HAP-1 (cell line): ENCODE measurements around the gene ARHGEF28.

Source experiments
- DNase-seq, 2 experiments: peaks; one replicate each; pipeline ENCODE4 v3.0.0-alpha.2; 2016 to 2020; ENCODE audit warnings: low spot score in 2 of 2
- H3K27me3 ChIP-seq: fragments of 250-450 bp; sonication (Bioruptor Pico); 2 replicates; pipeline ENCODE4 v1.5.1; 2020; ENCODE audit warnings: low read depth, mild to moderate bottlenecking, moderate library complexity
- H3K36me3 ChIP-seq: fragments of 250-450 bp; sonication (Bioruptor Pico); replicated peaks from 2 replicates; pipeline ENCODE4 v1.5.1; 2020; ENCODE audit warnings: mild to moderate bottlenecking
- H3K4me1 ChIP-seq: fragments of 250-450 bp; sonication (Bioruptor Pico); 2 replicates; pipeline ENCODE4 v1.5.1; 2020; ENCODE audit warnings: mild to moderate bottlenecking
- H3K4me3 ChIP-seq: fragments of 250-450 bp; sonication (Bioruptor Pico); 2 replicates; pipeline ENCODE4 v1.5.1; 2020; ENCODE audit warnings: mild to moderate bottlenecking, moderate library complexity
- H3K9me3 ChIP-seq: fragments of 250-450 bp; sonication (Bioruptor Pico); 2 replicates; pipeline ENCODE4 v1.5.1; 2020; ENCODE audit warnings: mild to moderate bottlenecking, moderate library complexity
- in situ Hi-C: fragments of 300-500 bp; cut with MboI; formaldehyde crosslinking; loops from 3 replicates; pipeline ENCODE4 v1.14.3; 2020; ENCODE audit warnings: low sequenced_read_pairs, inconsistent platforms, mixed read lengths

ARHGEF28 gene

DNA sequence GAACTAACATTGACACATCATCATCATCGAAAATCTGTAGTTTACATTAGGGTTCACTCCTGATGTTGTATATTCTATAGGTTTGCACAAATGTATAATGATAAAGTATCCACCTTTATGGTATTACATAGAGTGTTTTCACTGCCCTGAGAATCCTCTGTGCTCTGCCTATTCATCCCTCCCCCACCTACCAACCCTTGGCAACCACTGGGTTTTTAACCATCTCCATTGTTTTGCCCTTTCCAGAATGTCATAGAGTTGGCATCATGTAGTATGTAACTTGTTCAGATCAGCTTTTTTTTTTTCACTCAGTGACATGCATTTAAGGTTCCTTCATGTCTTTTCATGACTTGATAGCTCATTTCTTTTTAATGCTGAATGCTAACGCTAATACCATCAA is 106.0 kb downstream of the ARHGEF28 start:
- H3K4me1 ChIP-seq = no peaks in the 10 kb centered on the region
- H3K9me3 ChIP-seq = no peaks in the 10 kb centered on the region
- no peak for DNase-seq
- no peaks in the 10 kb centered on the region for H3K36me3 ChIP-seq
- in situ Hi-C loops = no loop called here
- no peaks in the 10 kb centered on the region; the same call in 1 of the 2 replicates for H3K27me3 ChIP-seq
- no peak overlapping the region for H3K4me3 ChIP-seq

DNA sequence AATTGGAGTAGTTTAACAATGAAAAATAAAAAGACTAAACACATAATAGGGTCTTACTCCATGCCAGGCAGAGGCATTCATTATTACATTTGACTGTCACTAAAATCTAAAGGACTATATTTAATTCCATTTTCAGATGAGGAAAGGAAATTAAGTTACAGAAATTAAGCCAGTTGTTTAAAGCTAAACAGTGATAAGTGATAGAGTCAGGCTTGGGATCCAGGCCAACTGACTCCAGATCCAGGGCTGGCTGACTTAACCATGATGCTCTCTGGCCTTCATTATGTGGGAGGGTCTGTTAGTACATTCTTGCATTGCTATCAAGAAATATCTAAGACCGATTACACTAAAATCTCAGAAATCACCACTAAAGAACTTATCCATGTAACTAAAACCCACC is 107.2 kb downstream of the ARHGEF28 start:
- in situ Hi-C loops = no loop called here
- no peaks in the 10 kb centered on the region; the same call in 1 of the 2 replicates for H3K27me3 ChIP-seq
- DNase-seq = no peak
- no peaks in the 10 kb centered on the region for H3K36me3 ChIP-seq
- H3K4me1 ChIP-seq = no peaks in the 10 kb centered on the region
- H3K4me3 ChIP-seq = no peak overlapping the region
- no peaks in the 10 kb centered on the region for H3K9me3 ChIP-seq

DNA sequence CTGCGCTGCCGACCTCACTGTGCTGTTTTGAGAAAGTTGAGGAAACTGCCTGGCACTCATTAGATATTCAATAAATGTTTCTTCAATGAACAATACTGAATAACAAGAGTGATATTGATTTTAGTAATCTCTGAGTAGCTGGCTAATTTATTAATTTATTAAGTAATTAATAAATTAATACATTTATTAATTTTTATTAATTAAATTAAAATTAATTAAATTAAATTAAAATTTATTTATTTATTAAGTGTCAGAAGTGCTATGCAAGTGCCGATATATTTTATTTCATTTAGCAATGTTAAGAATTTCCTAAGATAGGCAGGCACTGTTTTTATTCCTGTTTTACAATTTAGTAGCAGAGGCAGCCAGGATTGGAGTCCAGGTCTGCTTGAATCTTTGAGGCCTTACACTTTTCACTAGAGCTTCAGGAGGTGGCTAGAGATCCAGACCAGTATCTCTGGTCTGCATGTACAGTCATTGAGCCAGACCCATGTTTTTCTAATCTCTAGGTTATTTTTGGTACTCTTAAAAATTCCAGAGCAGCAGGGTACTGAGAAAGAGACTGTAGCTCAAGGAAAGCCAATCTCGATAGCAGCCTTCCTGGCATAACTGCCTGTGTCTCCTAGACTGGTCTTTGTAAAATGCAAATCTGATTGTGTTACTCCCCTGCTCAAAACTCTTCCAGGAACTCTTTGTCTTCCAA is 109.2 kb downstream of the ARHGEF28 start:
- H3K27me3 ChIP-seq = no peaks in the 10 kb centered on the region; the same call in 1 of the 2 replicates
- no peaks in the 10 kb centered on the region for H3K4me1 ChIP-seq
- in situ Hi-C loops = no loop called here
- H3K9me3 ChIP-seq = no peaks in the 10 kb centered on the region
- no peak for DNase-seq
- H3K36me3 ChIP-seq = no peaks in the 10 kb centered on the region
- no peak overlapping the region for H3K4me3 ChIP-seq

DNA sequence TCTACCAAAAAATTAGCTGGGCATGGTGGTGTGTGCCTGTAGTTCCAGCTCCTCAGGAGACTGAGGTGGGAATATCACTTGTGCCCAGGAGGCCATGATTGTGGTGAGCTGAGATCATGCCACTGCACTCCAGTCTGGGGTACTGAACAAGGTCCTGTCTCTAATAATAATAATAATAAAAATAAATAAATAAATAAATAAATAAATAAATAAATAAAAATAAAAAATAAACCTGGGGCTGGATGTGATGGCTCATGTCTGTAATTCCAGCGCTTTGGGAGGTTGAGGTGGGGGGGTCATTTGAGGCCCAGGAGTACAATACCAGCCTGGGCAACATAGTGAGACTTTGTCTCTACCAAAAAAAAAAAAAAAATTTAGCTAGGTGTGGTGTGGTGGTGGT is 113.7 kb downstream of the ARHGEF28 start:
- no peak for DNase-seq
- Histone ChIP-seq H3K4me1 (no peaks in the 10 kb centered on the region), H3K9me3 (no peaks in the 10 kb centered on the region), H3K27me3 (peaks cover 6% of the 10 kb centered on the region; the same call in 1 of the 2 replicates), H3K4me3 (no peak overlapping the region), H3K36me3 (no peaks in the 10 kb centered on the region)
- in situ Hi-C loops = no loop called here

DNA sequence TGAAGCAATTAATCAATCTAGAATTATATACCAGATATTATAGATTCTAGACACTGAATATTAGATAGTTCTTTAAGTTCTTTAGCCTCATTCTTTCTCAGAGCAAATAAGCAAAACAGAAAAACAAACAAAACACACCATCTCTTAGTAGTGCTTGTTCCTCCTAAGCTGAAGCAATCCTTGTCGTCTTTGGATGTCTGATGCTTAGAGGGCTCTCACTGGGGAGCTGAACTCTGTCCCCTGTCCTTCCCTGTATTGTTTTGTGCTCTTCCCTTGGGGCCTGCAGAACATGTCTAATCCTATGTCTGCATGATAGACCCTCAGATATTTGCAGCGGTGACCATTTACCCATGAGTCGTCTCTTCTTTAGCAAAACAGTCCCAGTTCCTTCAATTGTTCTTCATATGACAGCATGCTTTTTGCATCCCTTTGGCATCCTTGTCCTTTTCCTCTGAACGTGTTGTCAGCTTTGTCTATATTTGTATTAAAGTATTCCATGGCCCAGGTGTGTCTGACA is 114.3 kb downstream of the ARHGEF28 start:
- Histone ChIP-seq H3K4me1 (no peaks in the 10 kb centered on the region), H3K9me3 (no peaks in the 10 kb centered on the region), H3K4me3 (no peak overlapping the region), H3K36me3 (no peaks in the 10 kb centered on the region), H3K27me3 (peaks cover 6% of the 10 kb centered on the region; the same call in 1 of the 2 replicates)
- DNase-seq = no peak
- in situ Hi-C loops = no loop called here

DNA sequence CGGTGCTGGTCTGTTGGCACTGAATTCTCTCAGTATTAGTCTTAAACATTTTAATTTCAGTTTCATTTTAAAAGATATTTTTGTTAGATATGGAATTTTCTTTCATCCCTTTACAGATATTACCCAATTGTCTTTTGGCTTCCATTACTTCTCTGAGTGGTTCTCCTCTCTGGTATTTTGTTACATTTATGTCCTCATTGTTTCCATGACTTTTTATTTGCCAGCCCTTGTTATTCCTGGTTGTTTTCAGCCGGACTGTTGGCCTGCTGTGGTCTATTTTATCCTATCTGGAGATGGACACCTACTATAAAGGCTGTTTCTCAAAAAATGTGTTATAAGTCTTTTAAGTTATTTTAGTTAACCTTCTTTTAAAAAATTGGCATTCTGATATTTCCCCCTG is 117.2 kb downstream of the ARHGEF28 start:
- Histone ChIP-seq H3K4me1 (no peaks in the 10 kb centered on the region), H3K27me3 (peaks cover 6% of the 10 kb centered on the region; the same call in 1 of the 2 replicates), H3K9me3 (no peaks in the 10 kb centered on the region), H3K4me3 (no peak overlapping the region), H3K36me3 (no peaks in the 10 kb centered on the region)
- no peak for DNase-seq
- in situ Hi-C loops = no loop called here

DNA sequence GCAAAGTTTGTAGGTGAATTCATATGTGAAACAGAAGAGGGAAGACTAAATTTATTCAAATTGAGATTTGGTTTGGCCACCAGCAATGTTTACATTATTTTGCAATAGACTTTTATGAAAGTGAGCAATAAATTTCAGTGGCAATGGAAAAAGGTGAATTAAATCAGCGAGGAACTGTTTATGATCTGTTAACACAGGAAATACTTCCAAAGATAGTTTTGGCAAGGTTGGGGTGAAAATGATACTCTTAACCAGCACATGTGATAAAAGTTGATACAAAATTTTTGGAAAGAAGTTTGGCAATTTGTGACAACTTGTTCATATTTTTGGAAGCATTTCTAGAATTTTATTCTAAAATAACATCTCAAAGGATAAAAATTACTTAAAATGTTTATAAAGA is 119.8 kb downstream of the ARHGEF28 start:
- DNase-seq = no peak
- Histone ChIP-seq H3K4me1 (no peaks in the 10 kb centered on the region), H3K27me3 (peaks cover 17% of the 10 kb centered on the region; the same call in 1 of the 2 replicates), H3K4me3 (no peak overlapping the region), H3K9me3 (no peaks in the 10 kb centered on the region), H3K36me3 (no peaks in the 10 kb centered on the region)
- in situ Hi-C loops = no loop called here

DNA sequence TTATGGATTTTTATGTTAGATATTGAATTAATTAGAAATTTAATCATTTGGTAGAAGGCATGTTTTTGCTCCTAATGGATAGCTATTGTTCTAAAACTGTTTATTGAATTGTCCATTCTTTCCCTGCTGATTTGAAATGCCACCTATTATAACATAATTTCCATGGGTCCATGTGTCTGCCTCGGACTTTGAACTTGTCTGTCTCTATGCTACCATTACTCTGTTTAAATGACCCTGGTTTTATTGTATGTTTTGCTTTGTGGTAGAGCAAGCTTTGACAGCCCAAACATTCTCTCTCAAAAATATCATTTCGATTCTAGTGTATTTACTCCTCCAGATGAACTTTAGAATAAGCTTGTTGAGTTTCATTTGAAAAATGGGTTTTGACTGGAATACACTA is 120.6 kb downstream of the ARHGEF28 start:
- in situ Hi-C loops = no loop called here
- H3K27me3 ChIP-seq = peaks cover 22% of the 10 kb centered on the region; the same call in 1 of the 2 replicates

DNA sequence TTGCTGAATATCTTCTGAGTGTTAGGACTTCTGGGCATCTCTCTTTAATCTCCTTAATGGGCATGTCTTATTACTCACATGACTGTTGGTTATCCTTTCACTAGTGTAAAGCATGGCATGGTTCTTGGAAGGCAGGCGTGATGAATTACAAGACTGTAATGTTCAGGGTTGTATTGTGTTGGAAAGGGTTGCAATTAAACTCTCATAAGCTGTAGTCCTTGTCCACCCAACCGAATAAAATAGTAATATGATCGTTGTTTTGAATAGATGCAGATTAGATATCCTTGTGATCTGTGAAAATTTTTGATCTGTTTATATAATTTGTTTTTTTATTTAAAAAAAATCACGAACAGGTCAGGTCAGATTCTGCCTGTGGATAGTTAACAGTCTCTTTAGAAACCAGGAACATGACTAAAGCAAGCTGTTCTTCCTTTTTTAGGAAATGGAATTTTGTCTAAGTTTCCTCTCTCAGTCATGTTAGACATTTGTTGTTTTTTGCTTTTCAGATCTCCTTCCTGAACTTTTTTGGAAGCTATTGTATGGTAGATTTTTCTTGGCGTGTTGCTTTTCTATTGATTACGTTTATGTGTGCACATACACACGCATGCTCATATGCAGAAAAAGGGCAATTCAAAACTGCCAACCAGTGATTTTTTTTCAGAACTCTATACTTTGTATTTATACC is 121.8 kb downstream of the ARHGEF28 start:
- Histone ChIP-seq H3K4me3 (no peak overlapping the region), H3K9me3 (no peaks in the 10 kb centered on the region), H3K36me3 (no peaks in the 10 kb centered on the region), H3K4me1 (no peaks in the 10 kb centered on the region), H3K27me3 (peaks cover 22% of the 10 kb centered on the region; the same call in 1 of the 2 replicates)
- DNase-seq = no peak
- in situ Hi-C loops = no loop called here

More for the DNA sequence above, 120.6 kb downstream of the ARHGEF28 start:
- no peaks in the 10 kb centered on the region for H3K9me3 ChIP-seq
- no peak overlapping the region for H3K4me3 ChIP-seq
- H3K36me3 ChIP-seq = no peaks in the 10 kb centered on the region
- no peak for DNase-seq
- H3K4me1 ChIP-seq = no peaks in the 10 kb centered on the region

DNA sequence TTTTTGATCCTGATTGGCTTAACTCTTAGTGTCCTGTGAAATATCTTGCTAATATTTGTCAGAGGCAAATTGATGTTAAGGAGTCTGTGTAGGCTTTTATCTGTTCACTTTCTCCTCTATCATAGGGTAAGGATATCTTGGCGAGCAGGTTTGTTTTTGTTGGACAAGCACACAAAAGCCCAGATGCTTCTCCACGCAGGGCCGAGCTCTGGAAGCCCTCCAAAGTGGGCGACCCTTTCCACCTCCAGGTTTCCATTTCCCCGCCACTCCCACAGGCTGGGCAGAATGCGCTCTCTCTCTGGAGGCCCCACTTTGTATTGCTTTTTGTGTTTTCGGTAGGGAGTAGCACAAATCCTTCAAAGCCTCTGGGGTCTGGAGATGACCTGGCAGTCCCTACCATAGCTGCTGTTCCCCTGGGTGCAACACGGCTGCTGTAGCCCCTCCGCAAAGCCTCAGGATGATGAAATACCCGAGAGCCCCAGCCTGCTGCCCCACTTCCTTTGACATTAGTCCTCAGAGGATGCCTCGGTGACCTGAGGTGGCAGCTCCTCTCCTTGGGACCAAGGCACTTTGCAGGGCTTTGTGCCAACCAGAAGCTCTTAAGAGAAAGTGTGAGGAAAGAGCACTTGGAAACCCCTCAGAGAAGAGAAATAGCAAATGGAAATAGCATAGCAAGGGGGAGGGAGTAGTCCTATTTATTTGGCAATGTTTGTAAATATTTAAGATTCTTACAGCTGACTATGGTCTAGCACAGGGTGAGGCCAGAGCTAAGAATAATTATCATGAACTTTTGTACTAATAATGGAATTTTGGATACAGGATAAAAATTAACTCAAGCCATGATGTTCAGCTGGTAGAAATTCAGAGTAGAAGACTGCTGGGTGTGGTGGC is 122.8 kb downstream of the ARHGEF28 start:
- Histone ChIP-seq H3K27me3 (peaks cover 22% of the 10 kb centered on the region; the same call in 1 of the 2 replicates), H3K4me3 (no peak overlapping the region), H3K9me3 (no peaks in the 10 kb centered on the region), H3K4me1 (no peaks in the 10 kb centered on the region), H3K36me3 (no peaks in the 10 kb centered on the region)
- DNase-seq = no peak
- in situ Hi-C loops = no loop called here

DNA sequence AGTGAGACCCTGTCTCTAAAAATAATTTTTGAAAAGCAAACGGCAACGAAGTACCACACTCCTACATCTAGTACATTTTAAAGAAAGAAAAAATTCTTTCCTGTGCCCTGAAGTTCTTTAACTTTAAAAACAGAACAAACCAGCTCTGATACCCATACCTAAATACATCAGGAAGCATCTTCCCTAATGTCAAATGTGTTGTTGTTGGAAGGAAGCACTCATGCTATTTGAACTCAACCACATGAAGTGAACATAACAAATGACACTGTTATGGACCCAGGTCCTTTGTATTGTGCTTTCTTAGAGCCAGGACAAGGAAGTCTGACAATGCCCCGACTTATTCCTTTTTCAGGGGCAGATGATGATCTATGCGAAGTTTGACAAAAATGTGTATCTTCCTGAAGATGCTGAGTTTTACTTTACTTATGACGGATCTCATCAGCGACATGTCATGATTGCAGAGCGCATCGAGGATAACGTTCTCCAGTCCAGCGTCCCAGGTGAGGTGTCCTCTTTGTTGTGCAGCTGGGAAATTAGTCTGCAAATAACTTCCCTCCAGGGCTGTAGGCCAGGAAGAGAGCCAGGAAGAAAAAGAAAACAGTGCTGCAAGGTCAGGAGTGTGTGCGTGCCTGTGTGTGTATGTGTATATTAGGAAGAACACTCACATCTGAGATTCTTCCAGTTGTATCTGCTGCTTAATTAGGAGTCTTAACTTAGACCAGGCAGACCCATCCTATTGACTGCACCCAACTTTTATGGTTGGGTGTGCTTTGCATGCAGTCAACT is 123.7 kb downstream of the ARHGEF28 start:
- in situ Hi-C loops = no loop called here
- peaks cover 15% of the 10 kb centered on the region; the same call in 1 of the 2 replicates for H3K27me3 ChIP-seq
- no peak for DNase-seq
- no peak overlapping the region for H3K4me3 ChIP-seq
- no peaks in the 10 kb centered on the region for H3K4me1 ChIP-seq
- no peaks in the 10 kb centered on the region for H3K9me3 ChIP-seq
- no peaks in the 10 kb centered on the region for H3K36me3 ChIP-seq

DNA sequence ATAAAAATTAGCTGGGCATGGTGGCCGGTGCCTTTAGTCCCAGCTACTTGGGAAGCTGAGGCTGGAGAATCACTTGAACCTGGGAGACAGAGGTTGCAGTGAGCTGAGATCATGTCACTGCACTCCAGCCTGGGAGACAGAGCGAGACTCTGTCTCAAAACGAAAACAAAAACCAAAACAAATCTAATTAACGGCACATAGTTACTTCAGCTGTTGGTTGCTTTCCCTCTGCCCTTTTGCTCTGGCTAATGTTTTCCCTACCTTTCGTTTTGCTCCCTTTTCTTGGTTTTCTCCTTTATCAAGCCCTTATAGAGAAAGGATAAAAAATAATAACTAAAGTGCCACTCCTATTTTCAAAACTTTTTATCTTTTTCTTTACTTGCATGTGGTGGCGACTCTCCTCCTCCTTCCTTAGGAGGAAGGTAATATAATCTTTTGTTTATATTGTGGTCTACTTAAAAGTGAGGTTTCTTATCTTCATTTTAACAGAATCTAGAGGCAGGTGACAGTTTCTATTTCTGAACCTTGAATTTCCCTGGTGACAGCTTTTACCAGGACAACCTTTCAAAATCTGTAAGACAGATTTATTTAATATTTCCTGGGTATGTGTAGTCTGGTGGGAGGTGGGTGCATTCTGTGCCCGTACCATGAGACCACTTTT is 125.4 kb downstream of the ARHGEF28 start:
- in situ Hi-C loops = no loop called here
- Histone ChIP-seq H3K36me3 (no peaks in the 10 kb centered on the region), H3K27me3 (peaks cover 15% of the 10 kb centered on the region; the same call in 1 of the 2 replicates), H3K4me1 (no peaks in the 10 kb centered on the region), H3K9me3 (no peaks in the 10 kb centered on the region), H3K4me3 (no peak overlapping the region)
- no peak for DNase-seq
